Retinal pigment epithelial cell (primary cell): ENCODE data around the gene SPAG5.

Experiments
- DNase-seq: peaks from one replicate; pipeline ENCODE4 v3.0.0-alpha.2; 2010; ENCODE audit warnings: low read depth
- H3K4me3 ChIP-seq: 2 replicates; pipeline ENCODE4 v1.5.1; 2011; ENCODE audit warnings: mild to moderate bottlenecking, low read length, control low read depth, moderate library complexity
- TF ChIP-seq, protein P1 (sequence below): conservative IDR thresholded peaks from 2 replicates; pipeline ENCODE4 v1.5.1; 2011; ENCODE audit warnings: low read depth, low read length, control low read depth, inconsistent platforms

Gene SPAG5

DNA sequence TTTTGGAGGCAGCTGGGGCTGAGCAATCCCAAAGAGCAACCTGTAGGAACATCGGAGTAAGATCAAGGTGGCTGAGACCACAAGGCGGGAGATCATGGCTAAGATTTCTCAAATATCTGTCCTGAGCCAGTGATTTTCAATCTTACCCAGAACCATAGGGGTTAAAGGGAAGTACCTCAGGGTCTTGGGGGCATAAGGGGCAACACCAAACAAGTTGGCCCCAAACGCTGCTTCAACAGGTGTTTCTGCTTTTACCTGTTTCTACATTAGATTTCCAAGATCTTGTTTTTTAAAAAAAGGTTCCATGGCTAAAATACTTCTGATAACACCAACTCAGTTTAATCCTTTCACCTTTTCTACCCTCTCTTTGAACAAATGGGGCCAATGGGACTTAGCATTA lies 43.8 kb downstream of the SPAG5 start:
- H3K4me3 ChIP-seq, result no peak overlapping the region
- DNase-seq, result no peak
- TF ChIP-seq, protein P1, sequence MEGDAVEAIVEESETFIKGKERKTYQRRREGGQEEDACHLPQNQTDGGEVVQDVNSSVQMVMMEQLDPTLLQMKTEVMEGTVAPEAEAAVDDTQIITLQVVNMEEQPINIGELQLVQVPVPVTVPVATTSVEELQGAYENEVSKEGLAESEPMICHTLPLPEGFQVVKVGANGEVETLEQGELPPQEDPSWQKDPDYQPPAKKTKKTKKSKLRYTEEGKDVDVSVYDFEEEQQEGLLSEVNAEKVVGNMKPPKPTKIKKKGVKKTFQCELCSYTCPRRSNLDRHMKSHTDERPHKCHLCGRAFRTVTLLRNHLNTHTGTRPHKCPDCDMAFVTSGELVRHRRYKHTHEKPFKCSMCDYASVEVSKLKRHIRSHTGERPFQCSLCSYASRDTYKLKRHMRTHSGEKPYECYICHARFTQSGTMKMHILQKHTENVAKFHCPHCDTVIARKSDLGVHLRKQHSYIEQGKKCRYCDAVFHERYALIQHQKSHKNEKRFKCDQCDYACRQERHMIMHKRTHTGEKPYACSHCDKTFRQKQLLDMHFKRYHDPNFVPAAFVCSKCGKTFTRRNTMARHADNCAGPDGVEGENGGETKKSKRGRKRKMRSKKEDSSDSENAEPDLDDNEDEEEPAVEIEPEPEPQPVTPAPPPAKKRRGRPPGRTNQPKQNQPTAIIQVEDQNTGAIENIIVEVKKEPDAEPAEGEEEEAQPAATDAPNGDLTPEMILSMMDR, result no peak

DNA sequence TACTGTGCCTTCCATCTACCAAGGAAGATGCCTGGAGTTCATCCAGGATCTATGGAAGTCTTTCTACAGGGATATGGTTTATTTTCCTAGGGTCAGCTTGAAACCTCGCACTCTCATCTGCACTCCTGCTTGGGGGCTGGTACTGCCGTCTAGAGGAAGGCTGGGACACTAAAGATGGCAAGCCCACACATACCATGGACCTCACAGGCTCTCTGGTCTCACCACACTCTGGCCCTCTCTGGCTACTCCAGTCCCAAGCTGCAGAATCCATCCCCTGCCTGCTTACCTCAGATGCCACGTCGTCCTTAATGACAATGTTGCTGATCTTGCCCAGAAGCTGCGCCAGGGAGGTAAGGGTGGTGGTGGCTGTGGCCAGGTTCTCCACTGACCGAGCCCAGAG lies 44.3 kb downstream of the SPAG5 start:
- TF ChIP-seq, protein P1, result peak; percentile 48
- no peak overlapping the region for H3K4me3 ChIP-seq
- DNase-seq, result no peak

DNA sequence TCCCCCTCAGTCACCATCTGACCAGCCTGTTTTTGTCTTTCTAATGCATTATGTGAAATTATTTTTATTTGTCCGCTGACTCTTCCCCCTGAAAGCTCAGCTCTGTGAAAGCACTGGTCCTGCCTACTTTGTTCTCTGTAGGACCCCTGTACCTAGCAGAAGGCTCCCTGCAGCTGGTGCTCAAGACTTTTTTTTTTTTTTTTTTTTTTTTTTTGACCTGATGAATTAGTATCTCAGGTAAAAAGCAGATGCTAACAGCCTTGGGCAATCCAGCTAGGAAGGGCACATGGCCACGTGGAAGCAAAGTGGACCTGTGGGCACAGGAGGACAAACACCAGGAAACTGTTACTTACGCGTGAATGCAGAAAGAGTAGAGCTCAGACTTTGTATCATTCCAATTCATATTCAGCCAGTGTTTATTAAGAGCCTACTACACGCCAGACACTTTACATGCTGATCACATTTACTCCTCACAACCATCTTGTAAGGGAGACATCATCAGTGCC lies 45.8 kb downstream of the SPAG5 start:
- H3K4me3 ChIP-seq, result no peak overlapping the region
- TF ChIP-seq, protein P1, result no peak
- no peak for DNase-seq

DNA sequence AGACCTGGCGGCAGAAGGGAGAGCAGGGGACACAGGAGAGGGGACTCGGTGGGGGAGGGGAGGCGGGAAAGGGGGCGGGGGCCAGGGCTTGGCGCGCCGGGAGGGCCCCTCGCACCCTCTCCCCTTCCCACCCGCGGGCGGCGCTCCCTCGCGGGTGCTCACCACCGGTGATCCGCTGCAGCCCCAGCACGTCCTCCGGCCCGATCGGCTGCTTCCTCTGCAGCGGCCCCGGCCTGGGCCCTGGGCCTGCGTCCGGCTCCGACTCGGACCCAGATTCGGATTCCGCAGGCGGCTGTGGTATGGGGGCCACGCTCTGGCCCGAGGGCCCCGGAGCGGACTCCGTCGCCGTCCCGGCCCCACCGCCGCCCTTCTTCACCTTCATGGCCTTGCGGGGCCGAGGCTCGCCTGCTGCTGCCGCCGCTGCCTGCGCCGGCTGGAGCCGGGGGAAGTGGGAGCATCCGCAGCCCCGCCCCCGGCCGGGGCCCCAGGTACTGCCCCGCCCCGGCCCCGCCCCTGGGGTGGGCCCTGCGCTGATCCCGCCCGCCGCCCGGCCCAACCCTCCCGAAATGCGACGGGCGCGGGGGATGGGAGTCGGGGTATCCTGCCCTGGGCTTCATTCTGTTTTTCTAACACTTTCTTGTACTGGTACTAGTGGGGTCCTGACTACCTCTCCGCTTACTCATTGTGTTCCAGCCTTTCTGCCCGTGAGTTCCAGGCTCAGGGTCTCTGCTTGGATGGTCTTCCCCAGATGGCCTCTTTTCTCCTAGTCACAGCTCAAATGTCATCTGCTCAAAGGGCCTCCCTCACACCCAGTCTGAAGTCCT lies 46.4 kb downstream of the SPAG5 start, which contains the start of gene UNC119:
TSS of gene UNC119 (minus strand) at position 449 of the 824 bp plus-strand sequence. CDS start at position 382, 67 bp downstream.
- TF ChIP-seq, protein P1, result no peak
- H3K4me3 ChIP-seq, result peak within 1 kb of the TSS; percentile 68
- DNase-seq, result no peak

DNA sequence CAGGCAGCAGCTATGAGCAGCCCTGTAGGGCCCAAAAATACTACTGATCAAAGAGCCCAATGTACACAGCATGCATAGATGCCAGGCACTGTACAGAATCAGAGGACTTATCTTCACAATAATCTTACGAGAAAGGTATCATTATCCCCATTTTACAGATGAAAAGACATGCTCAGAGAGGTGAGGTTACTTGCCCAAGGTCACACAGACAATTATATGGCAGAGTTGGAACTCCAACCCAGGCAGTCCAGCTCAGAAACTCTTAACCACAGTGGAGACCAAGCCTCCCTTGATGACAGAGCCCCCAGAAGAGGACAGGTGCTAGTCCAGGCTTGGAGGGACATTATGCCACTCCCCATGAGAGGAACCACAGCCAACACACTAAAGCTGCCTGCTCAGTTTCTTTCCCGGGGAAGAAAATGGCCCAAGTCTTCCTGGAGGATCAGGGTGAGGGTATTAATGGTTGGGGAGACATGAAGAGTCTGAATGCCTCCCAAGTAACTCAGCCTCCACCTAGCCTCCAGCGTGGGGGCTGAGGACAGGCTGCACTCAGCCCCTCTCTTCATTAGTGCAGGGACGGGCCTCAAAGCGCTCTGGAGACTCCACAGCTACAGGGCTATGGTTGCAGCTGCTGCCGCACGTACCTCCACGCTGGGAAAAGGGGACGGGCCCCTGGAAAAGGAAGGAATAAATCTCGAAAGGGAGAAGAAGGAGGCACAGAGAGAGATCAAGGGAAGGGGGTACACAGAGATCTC lies 47.2 kb downstream of the SPAG5 start:
- H3K4me3 ChIP-seq, result peak overlapping the region; percentile 68
- TF ChIP-seq, protein P1, result no peak
- DNase-seq, result no peak

DNA sequence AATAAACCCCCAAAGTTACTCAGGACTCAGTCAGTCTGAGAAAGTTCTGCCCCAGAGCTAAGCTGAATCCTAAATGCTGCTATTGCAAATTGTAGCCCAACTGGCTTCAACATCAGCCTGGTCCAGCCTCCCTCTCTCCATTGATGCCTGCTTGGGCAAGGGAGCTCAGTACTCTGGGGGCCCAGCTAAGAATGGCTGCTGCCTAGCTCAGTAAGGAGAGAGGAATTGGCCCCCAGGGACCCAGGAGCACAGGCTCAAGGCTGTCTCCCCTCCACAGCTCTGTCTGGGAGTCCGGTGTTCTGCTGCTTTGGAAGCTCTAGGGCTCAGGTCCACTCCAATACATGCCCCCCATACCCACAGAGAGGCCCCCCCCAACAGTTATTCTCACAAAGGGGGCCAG lies 48.0 kb downstream of the SPAG5 start:
- DNase-seq, result no peak
- no peak overlapping the region for H3K4me3 ChIP-seq
- TF ChIP-seq, protein P1, result no peak
